Gastrocnemius medialis (tissue), 4 donors: ENCODE data around the gene GRIP2. TPM values are rescaled to one million over a fixed set of nuclear protein-coding genes. Genes with fewer than 3 reads are reported as not detected.

ENCODE experiments used
- ATAC-seq, 2 donors: fragments of 150-250 bp; one replicate each; pipeline ENCODE4 v1.9.1; 2016
- DNase-seq, 2 donors: peaks; one replicate each; pipeline ENCODE4 v3.0.0-alpha.2; 2019
- H3K27ac ChIP-seq, 4 donors: fragments of 200-600 bp; sonication (generic); 1 replicate in 1 of 4; 2 replicates in 3 of 4; pipeline ENCODE4 v1.5.1; 2016 to 2018; ENCODE audit warnings: mild to moderate bottlenecking in 2 of 4, moderate library complexity in 1 of 4
- H3K27me3 ChIP-seq, 3 donors: fragments of 200-600 bp; sonication (generic) in 2 of 3; 1 replicate in 1 of 3; 2 replicates in 2 of 3; pipeline versions ENCODE4 v1.5.1 to v1.6.0; 2016 to 2019; ENCODE audit warnings: mild to moderate bottlenecking in 1 of 3, moderate library complexity in 1 of 3
- H3K36me3 ChIP-seq, 2 donors: fragments of 200-600 bp; sonication (generic) in 1 of 2; one replicate each; pipeline ENCODE4 v1.5.1; 2017 to 2018
- H3K4me1 ChIP-seq, 2 donors: fragments of 200-600 bp; sonication (generic) in 1 of 2; one replicate each; pipeline ENCODE4 v1.5.1; 2016 to 2017; ENCODE audit warnings: mild to moderate bottlenecking in 2 of 2
- H3K4me3 ChIP-seq, 4 donors: fragments of 200-600 bp; sonication (generic) in 3 of 4; 1 replicate in 1 of 4; 2 replicates in 3 of 4; pipeline ENCODE4 v1.5.1; 2016 to 2019; ENCODE audit warnings: mild to moderate bottlenecking in 2 of 4
- H3K9me3 ChIP-seq, 3 donors: fragments of 200-600 bp; sonication (generic) in 2 of 3; 1 replicate in 1 of 3; 2 replicates in 2 of 3; pipeline ENCODE4 v1.5.1; 2016 to 2019
- POLR2A ChIP-seq, 2 donors: fragments of 450-650 bp; IDR thresholded peaks; one replicate each; pipeline ENCODE4 v1.6.1; 2017; ENCODE audit warnings: antibody characterized with exemption in 2 of 2, mild to moderate bottlenecking in 2 of 2, moderate library complexity in 2 of 2
- in situ Hi-C, 4 donors: fragments of 200-750 bp; cut with MboI; loops; one replicate each; pipeline versions ENCODE4 v1.15.0 to v1.8.0; 2017; ENCODE audit warnings: low sequenced_read_pairs in 4 of 4
- intact Hi-C: fragments of 100-400 bp; cut with DNase I; formaldehyde crosslinking; loops from one replicate; pipeline ENCODE4 v1.15.1; 2023; ENCODE audit warnings: low total_unique reads
- total RNA-seq, 4 donors: library from RNA; depleted of rRNA; stranded (reverse); fragments of >200 nt; gene quantifications; one replicate each; pipeline versions ENCODE4 v1.1.0 to v1.2.3, GENCODE V29; 2016
- TF ChIP-seq, protein P1 (sequence below), 5 experiments: fragments of 450-650 bp in 3 of 5; fragments of 200-600 bp in 2 of 5; sonication (generic) in 2 of 5; IDR thresholded peaks in 4 of 5; conservative IDR thresholded peaks in 1 of 5; 1 replicate in 4 of 5; 2 replicates in 1 of 5; pipeline ENCODE4 v1.5.1; 2016 to 2019; ENCODE audit warnings: antibody characterized with exemption in 5 of 5, mild to moderate bottlenecking in 3 of 5, moderate library complexity in 3 of 5

The GRIP2 gene
- total RNA-seq, 4 donors from 2014 or later = 2.8 to 12.6 (median 4.6) TPM

DNA sequence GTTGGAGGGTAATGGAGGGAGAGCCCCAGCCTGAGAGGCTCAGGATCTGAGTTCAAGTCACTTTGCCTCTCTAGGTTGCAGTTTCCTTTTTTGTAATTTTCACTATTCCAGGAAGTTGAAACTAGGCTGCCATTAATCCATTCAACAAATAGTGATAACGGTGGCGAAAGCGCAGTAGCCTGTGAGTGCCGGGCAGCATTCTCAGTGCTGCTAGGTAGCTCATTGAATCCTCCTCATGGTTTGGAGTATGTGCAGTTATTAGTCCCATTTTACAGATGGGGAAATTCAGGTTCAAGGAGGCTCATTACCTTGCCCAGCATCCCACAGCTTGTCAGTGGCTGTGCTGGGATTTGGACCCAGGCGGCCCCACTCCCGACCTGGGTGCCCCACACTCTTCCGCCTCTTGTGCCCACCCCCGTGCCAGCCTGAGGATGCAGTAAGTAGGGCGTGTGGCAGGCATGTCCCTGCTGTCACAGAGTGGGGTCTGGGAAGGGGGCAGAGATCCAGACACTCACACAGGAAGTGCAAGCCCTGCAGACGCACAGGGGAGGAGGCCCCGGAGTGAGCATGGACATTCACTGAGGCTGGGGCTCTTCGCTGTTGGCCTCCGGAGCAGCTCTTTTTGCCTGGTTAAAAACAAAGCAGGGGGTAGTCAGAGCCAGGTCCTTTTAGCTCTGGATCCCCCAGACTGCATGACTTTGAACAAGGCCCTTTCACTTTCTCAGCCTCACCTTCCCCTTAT is 79.0 kb downstream of the GRIP2 start:
- Histone ChIP-seq H3K27ac (peak overlapping the region; percentile 41 to 66 (median 60)), H3K4me3 (no peak overlapping the region), H3K36me3 (peaks cover 0 to 62% of the 10 kb centered on the region in 2 donors), H3K27me3 (no peaks in the 10 kb centered on the region), H3K4me1 (peaks cover 11% of the 10 kb centered on the region in 2 donors), H3K9me3 (no peaks in the 10 kb centered on the region)
- in situ Hi-C loops (loop anchor here (5.0 to 25.0 kb wide), 5 partner anchors 56 to 574 kb away; partner anchors contain the start of genes SLC6A6 (in 2 of the 4) and WNT7A (in 2 of the 4)), intact Hi-C loops (loop anchor here (2.0 to 10.0 kb wide), 2 partner anchors 258 to 566 kb away; no protein-coding TSS in a partner anchor)
- DNase-seq (no peak), ATAC-seq (no peak)
- TF ChIP-seq POLR2A (IDR thresholded peaks at IDR 0.05) = no peak
- TF ChIP-seq, protein P1, sequence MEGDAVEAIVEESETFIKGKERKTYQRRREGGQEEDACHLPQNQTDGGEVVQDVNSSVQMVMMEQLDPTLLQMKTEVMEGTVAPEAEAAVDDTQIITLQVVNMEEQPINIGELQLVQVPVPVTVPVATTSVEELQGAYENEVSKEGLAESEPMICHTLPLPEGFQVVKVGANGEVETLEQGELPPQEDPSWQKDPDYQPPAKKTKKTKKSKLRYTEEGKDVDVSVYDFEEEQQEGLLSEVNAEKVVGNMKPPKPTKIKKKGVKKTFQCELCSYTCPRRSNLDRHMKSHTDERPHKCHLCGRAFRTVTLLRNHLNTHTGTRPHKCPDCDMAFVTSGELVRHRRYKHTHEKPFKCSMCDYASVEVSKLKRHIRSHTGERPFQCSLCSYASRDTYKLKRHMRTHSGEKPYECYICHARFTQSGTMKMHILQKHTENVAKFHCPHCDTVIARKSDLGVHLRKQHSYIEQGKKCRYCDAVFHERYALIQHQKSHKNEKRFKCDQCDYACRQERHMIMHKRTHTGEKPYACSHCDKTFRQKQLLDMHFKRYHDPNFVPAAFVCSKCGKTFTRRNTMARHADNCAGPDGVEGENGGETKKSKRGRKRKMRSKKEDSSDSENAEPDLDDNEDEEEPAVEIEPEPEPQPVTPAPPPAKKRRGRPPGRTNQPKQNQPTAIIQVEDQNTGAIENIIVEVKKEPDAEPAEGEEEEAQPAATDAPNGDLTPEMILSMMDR (IDR thresholded peaks at IDR 0.05 in 4 of 5, conservative IDR thresholded peaks at IDR 0.05 in 1 of 5) = no peak

DNA sequence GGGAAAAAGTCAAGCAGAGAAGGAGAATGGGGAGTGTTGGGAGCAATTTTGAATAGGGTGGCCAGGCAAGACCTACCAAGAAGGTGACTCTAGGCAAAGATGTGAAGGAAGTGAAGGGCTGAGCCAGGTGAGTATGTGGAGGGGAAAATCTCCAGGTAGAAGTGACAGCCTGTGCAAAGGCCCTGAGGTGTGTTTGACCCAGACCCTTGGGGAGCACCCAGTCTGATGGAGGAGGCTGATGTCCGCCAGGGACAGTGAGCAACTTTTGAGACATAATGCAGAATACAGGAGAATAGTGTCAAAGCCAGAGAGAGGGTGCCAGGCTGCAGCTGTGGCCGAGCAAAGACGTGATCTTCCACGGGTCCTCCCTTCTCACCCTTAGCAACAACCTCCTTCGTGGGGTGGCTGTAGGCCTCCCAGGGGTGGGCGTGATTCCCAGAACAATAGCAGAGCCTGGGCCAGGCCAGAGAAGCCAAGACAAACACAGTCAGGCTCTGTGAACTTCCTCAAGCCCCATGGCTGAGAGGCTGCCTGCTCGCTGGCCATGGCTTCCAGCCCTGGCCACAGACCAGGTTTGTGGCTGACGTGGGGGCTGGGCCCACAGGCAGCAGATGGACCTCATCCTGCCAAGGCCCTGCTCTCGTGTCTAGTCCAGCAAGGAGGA is 79.7 kb downstream of the GRIP2 start:
- H3K36me3 ChIP-seq = peaks cover 0 to 59% of the 10 kb centered on the region in 2 donors
- peaks cover 11 to 15% of the 10 kb centered on the region in 2 donors for H3K4me1 ChIP-seq
- H3K27me3 ChIP-seq = no peaks in the 10 kb centered on the region
- TF ChIP-seq, protein P1 (IDR thresholded peaks at IDR 0.05 in 4 of 5, conservative IDR thresholded peaks at IDR 0.05 in 1 of 5) = no peak
- TF ChIP-seq POLR2A (IDR thresholded peaks at IDR 0.05) = no peak
- peak; percentile 52 to 80 for DNase-seq
- H3K4me3 ChIP-seq = no peak overlapping the region
- in situ Hi-C loops (loop anchor here (5.0 to 25.0 kb wide), 5 partner anchors 56 to 573 kb away; partner anchors contain the start of genes SLC6A6 (in 2 of the 4) and WNT7A (in 2 of the 4)), intact Hi-C loops (loop anchor here (2.0 to 10.0 kb wide), 2 partner anchors 258 to 566 kb away; no protein-coding TSS in a partner anchor)
- peak; percentile 78 to 80 for ATAC-seq
- no peaks in the 10 kb centered on the region for H3K9me3 ChIP-seq
- H3K27ac ChIP-seq = peak overlapping the region; percentile 41 to 66 (median 60)

GRCh38 chr3:14459787-14460186 is 80.4 kb downstream of the GRIP2 start:
- peak overlapping the region in 3 of 4 donors; percentile 41 to 66 (median 63) for H3K27ac ChIP-seq
- intact Hi-C loops (loop anchor here (2.0 to 10.0 kb wide), 2 partner anchors 257 to 565 kb away; no protein-coding TSS in a partner anchor), in situ Hi-C loops (loop anchor here (5.0 to 25.0 kb wide), 5 partner anchors 55 to 572 kb away; partner anchors contain the start of genes SLC6A6 (in 2 of the 4) and WNT7A (in 2 of the 4))
- H3K9me3 ChIP-seq = no peaks in the 10 kb centered on the region
- H3K4me3 ChIP-seq = no peak overlapping the region
- ATAC-seq (no peak), DNase-seq (no peak)
- TF ChIP-seq, protein P1 (IDR thresholded peaks at IDR 0.05 in 4 of 5, conservative IDR thresholded peaks at IDR 0.05 in 1 of 5) = no peak
- no peak for TF ChIP-seq POLR2A (IDR thresholded peaks at IDR 0.05)
- H3K36me3 ChIP-seq = peaks cover 0 to 52% of the 10 kb centered on the region in 2 donors
- H3K27me3 ChIP-seq = no peaks in the 10 kb centered on the region
- peaks cover 17 to 22% of the 10 kb centered on the region in 2 donors for H3K4me1 ChIP-seq

DNA sequence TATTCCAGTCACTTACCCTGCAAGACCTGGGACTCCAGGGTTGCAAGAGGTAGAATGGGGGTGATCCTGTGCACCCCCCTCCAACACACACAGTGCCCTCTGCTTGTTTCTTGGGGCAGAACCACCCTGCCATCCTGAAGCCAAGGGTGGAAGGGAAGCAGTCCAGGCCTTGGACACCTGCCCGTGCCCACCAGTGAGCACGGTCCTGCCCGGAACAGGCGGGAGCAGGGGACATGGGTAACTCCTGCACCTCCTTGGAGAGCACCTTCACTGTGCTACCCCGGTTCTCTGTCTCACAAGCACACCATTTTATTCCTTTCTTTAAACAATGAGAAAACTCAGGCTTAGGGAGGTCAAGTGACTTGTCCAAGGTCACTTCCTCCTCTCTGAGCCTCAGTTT is 80.8 kb downstream of the GRIP2 start:
- intact Hi-C loops (no loop called here), in situ Hi-C loops (loop anchor here in 2 of 4 donors (25.0 kb wide), 1 partner anchor 572 kb away; the partner anchor contains the start of gene WNT7A (in 2 of the 2))
- H3K4me1 ChIP-seq = peaks cover 21 to 26% of the 10 kb centered on the region in 2 donors
- peak overlapping the region in 2 of 4 donors; percentile 5 to 41 for H3K27ac ChIP-seq
- H3K36me3 ChIP-seq = peaks cover 0 to 48% of the 10 kb centered on the region in 2 donors
- DNase-seq (no peak), ATAC-seq (no peak)
- no peaks in the 10 kb centered on the region for H3K27me3 ChIP-seq
- H3K4me3 ChIP-seq = no peak overlapping the region
- H3K9me3 ChIP-seq = no peaks in the 10 kb centered on the region
- TF ChIP-seq POLR2A (IDR thresholded peaks at IDR 0.05) = no peak
- TF ChIP-seq, protein P1 (IDR thresholded peaks at IDR 0.05 in 4 of 5, conservative IDR thresholded peaks at IDR 0.05 in 1 of 5) = no peak
